MM.1S (cell line): ENCODE measurements around the gene DCTN2.

Experiments
- DNase-seq: peaks from one replicate; pipeline ENCODE4 v3.0.0-alpha.2; 2015
- H2AFZ ChIP-seq: fragments of 300-600 bp; sonication (generic); 2 replicates; pipeline ENCODE4 v1.6.0; 2016; ENCODE audit warnings: antibody characterized with exemption, low read length
- H3F3A ChIP-seq: fragments of 300-600 bp; sonication (generic); 2 replicates; pipeline ENCODE4 v1.6.1; 2016; ENCODE audit warnings: mild to moderate bottlenecking, antibody characterized with exemption, low read length, moderate library complexity, mixed read lengths; ENCODE audit not compliant: insufficient read depth
- H3K27ac ChIP-seq: fragments of 300-600 bp; sonication (generic); 2 replicates; pipeline ENCODE4 v1.5.1; 2016; ENCODE audit warnings: mild to moderate bottlenecking, low read length
- H3K27me3 ChIP-seq: fragments of 300-600 bp; sonication (generic); replicated peaks from 2 replicates; pipeline ENCODE4 v1.6.0; 2016; ENCODE audit warnings: low read length; ENCODE audit not compliant: insufficient read depth
- H3K36me3 ChIP-seq: fragments of 300-600 bp; sonication (generic); replicated peaks from 2 replicates; pipeline ENCODE4 v1.6.1; 2016; ENCODE audit warnings: mild to moderate bottlenecking, low read length, mixed read lengths; ENCODE audit not compliant: insufficient read depth
- H3K4me1 ChIP-seq: fragments of 300-600 bp; sonication (generic); 2 replicates; pipeline ENCODE4 v1.6.1; 2016; ENCODE audit warnings: low read length, mixed read lengths
- H3K4me2 ChIP-seq: fragments of 300-600 bp; sonication (generic); 2 replicates; pipeline ENCODE4 v1.6.0; 2016; ENCODE audit warnings: low read depth, low read length
- H3K4me3 ChIP-seq: fragments of 300-600 bp; sonication (generic); 2 replicates; pipeline ENCODE4 v1.5.1; 2016; ENCODE audit warnings: low read length, mixed read lengths
- H3K79me2 ChIP-seq: fragments of 300-600 bp; sonication (generic); 2 replicates; pipeline ENCODE4 v1.6.1; 2016; ENCODE audit warnings: mixed run types, low read length, mixed read lengths
- H3K9ac ChIP-seq: fragments of 300-600 bp; sonication (generic); 2 replicates; pipeline ENCODE4 v1.6.1; 2016; ENCODE audit warnings: low read length, mixed read lengths
- H3K9me2 ChIP-seq: fragments of 300-600 bp; sonication (generic); replicated peaks from 2 replicates; pipeline ENCODE4 v1.6.1; 2016; ENCODE audit warnings: mild to moderate bottlenecking, low read length, mixed read lengths; ENCODE audit not compliant: insufficient read depth
- H3K9me3 ChIP-seq: fragments of 300-600 bp; sonication (generic); replicated peaks from 2 replicates; pipeline ENCODE4 v1.6.1; 2016; ENCODE audit warnings: mild to moderate bottlenecking, low read length, mixed read lengths; ENCODE audit not compliant: insufficient read depth
- H4K20me1 ChIP-seq: fragments of 300-600 bp; sonication (generic); 2 replicates; pipeline ENCODE4 v1.6.1; 2016; ENCODE audit warnings: mild to moderate bottlenecking, low read length, moderate library complexity, mixed read lengths; ENCODE audit not compliant: insufficient read depth
- EZH2 ChIP-seq: fragments of 300-600 bp; sonication (generic); optimal IDR thresholded peaks from 2 replicates; pipeline ENCODE3; 2017; ENCODE audit warnings: low read depth, mild to moderate bottlenecking, antibody characterized with exemption, low read length, mixed read lengths
- EZH2phosphoT487 ChIP-seq: fragments of 300-600 bp; sonication (generic); IDR thresholded peaks from 2 replicates; pipeline ENCODE4 v1.6.1; 2018; ENCODE audit warnings: antibody characterized with exemption, low read length
- TF ChIP-seq, protein P1 (sequence below): fragments of 300-600 bp; sonication (generic); IDR thresholded peaks from 2 replicates; pipeline ENCODE4 v1.5.1; 2016; ENCODE audit warnings: antibody characterized with exemption, low read length, mixed read lengths

The DCTN2 gene

DNA sequence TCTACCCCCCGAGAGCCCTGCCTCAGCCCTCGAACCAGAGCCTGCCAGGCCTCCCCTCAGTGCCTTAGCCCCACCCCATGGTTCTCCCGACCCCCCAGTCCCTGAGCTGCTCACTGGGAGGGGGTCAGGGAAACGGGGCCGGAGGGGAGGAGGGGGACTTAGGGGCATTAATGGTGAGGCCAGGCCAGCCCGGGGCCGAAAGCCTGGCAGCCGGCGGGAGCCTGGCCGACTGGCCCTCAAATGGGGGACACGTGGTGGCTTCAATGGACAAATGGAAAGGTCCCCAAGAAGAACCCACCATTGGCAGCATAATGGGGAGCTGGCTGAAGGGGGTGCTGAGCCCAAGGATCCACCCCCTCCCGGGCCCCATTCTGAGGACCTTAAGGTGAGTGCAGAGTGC, 18.8 kb downstream of the DCTN2 start:
- no peak overlapping the region for H3K9ac ChIP-seq
- no peaks in the 10 kb centered on the region for H4K20me1 ChIP-seq
- H3K9me2 ChIP-seq, result no peaks in the 10 kb centered on the region
- no peak overlapping the region for H3K4me2 ChIP-seq
- no peak for DNase-seq
- H3K4me3 ChIP-seq, result no peak overlapping the region
- H3K36me3 ChIP-seq, result peaks cover 7% of the 10 kb centered on the region; the same call in 1 of the 2 replicates
- H3K27ac ChIP-seq, result no peak overlapping the region
- no peak overlapping the region for H2AFZ ChIP-seq
- peaks cover 31% of the 10 kb centered on the region for H3K79me2 ChIP-seq
- H3K4me1 ChIP-seq, result 0 out of 2 replicates have a peak, but pooled peaks cover 3% of the 10 kb centered on the region
- peaks cover 3% of the 10 kb centered on the region; the same call in 1 of the 2 replicates for H3F3A ChIP-seq
- H3K9me3 ChIP-seq, result no peaks in the 10 kb centered on the region
- TF ChIP-seq, protein P1, sequence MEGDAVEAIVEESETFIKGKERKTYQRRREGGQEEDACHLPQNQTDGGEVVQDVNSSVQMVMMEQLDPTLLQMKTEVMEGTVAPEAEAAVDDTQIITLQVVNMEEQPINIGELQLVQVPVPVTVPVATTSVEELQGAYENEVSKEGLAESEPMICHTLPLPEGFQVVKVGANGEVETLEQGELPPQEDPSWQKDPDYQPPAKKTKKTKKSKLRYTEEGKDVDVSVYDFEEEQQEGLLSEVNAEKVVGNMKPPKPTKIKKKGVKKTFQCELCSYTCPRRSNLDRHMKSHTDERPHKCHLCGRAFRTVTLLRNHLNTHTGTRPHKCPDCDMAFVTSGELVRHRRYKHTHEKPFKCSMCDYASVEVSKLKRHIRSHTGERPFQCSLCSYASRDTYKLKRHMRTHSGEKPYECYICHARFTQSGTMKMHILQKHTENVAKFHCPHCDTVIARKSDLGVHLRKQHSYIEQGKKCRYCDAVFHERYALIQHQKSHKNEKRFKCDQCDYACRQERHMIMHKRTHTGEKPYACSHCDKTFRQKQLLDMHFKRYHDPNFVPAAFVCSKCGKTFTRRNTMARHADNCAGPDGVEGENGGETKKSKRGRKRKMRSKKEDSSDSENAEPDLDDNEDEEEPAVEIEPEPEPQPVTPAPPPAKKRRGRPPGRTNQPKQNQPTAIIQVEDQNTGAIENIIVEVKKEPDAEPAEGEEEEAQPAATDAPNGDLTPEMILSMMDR, result no peak
- TF ChIP-seq EZH2phosphoT487 (no peak), EZH2 (no peak)
- H3K27me3 ChIP-seq, result no peaks in the 10 kb centered on the region

DNA sequence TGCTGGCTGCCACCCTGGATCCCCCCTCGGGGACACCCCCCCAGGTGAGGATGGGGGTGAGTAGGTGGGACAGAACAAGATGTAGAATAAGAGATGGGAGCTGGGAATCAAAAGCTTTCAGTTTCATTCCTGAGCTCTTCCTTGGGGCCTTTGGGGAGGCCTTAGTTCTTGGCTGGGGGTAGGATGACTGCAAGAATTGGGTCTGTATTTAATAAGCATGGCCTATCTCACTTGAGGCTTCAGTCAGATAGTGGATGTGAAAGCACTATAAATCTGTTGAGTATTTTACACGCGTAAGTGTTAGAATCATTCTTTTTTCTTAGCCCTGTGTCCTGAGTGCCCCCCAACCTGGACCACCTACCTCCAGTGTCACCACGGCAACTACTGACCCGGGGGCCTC, 19.8 kb downstream of the DCTN2 start:
- no peaks in the 10 kb centered on the region for H3K9me3 ChIP-seq
- no peak overlapping the region for H3K4me2 ChIP-seq
- H3K9ac ChIP-seq, result no peak overlapping the region
- H3K4me3 ChIP-seq, result no peak overlapping the region
- peaks cover 34% of the 10 kb centered on the region for H3K79me2 ChIP-seq
- H4K20me1 ChIP-seq, result no peaks in the 10 kb centered on the region
- H3K27ac ChIP-seq, result no peak overlapping the region
- DNase-seq, result no peak
- no peaks in the 10 kb centered on the region for H3K27me3 ChIP-seq
- no peak overlapping the region for H2AFZ ChIP-seq
- no peaks in the 10 kb centered on the region for H3K9me2 ChIP-seq
- H3K4me1 ChIP-seq, result 0 out of 2 replicates have a peak, but pooled peaks cover 4% of the 10 kb centered on the region
- H3K36me3 ChIP-seq, result peaks cover 5% of the 10 kb centered on the region; the same call in 1 of the 2 replicates
- H3F3A ChIP-seq, result peaks cover 6% of the 10 kb centered on the region
- TF ChIP-seq, protein P1, result no peak
- TF ChIP-seq EZH2phosphoT487 (no peak), EZH2 (no peak)

GRCh38 chr12:57526477-57527126, 20.4 kb downstream of the DCTN2 start:
- no peaks in the 10 kb centered on the region for H3K9me2 ChIP-seq
- H3K36me3 ChIP-seq, result peaks cover 4% of the 10 kb centered on the region; the same call in 1 of the 2 replicates
- peaks cover 9% of the 10 kb centered on the region for H3K4me1 ChIP-seq
- H3F3A ChIP-seq, result peaks cover 12% of the 10 kb centered on the region
- no peak overlapping the region for H3K4me2 ChIP-seq
- no peak overlapping the region for H3K4me3 ChIP-seq
- H2AFZ ChIP-seq, result no peak overlapping the region
- peaks cover 34% of the 10 kb centered on the region for H3K79me2 ChIP-seq
- H3K9me3 ChIP-seq, result no peaks in the 10 kb centered on the region
- no peak overlapping the region for H3K9ac ChIP-seq
- no peaks in the 10 kb centered on the region for H3K27me3 ChIP-seq
- no peaks in the 10 kb centered on the region for H4K20me1 ChIP-seq
- no peak overlapping the region for H3K27ac ChIP-seq
- TF ChIP-seq EZH2 (no peak), EZH2phosphoT487 (no peak)
- TF ChIP-seq, protein P1, result no peak
- DNase-seq, result no peak
